CD4-positive, alpha-beta T cell (primary cell): Measurements from ENCODE around the gene SLC9A2. TPM values are rescaled to one million over a fixed set of nuclear protein-coding genes. Genes with fewer than 3 reads are reported as not detected.

ENCODE experiments used
- ATAC-seq: fragments of 200-7000 bp; cut with Tn5 transposase; one replicate; pipeline ENCODE4 v1.10.0; 2022; ENCODE audit warnings: mild to moderate bottlenecking; ENCODE audit not compliant: poor library complexity
- CTCF ChIA-PET: fragments of 350-600 bp; sonication (Branson Sonifier 250); formaldehyde crosslinking; loops from one replicate; lab custom pipeline; 2021; ENCODE audit warnings: antibody characterized with exemption, inconsistent platforms; lab: Charles Lee
- POLR2A ChIA-PET: fragments of 350-600 bp; sonication (Branson Sonifier 250); formaldehyde crosslinking; loops from one replicate; lab custom pipeline; 2021; ENCODE audit warnings: antibody characterized with exemption, inconsistent platforms; lab: Charles Lee
- DNase-seq, 14 experiments: peaks; one replicate each; pipeline ENCODE4 v3.0.0-alpha.2; 2013 to 2020; ENCODE audit warnings: mixed read lengths in 2 of 14
- H3K27ac ChIP-seq, 2 donors: one replicate each; pipeline versions ENCODE4 v1.5.1 to v1.7.0; 2013; ENCODE audit warnings: low read length in 2 of 2, low read depth in 1 of 2, mild to moderate bottlenecking in 1 of 2
- H3K27me3 ChIP-seq, 2 experiments: 1 replicate in 1 of 2; 2 replicates in 1 of 2; pipeline versions ENCODE4 v1.6.1 to v1.7.0; 2013; ENCODE audit warnings: low read length in 2 of 2, control low read depth in 1 of 2, mild to moderate bottlenecking in 1 of 2, moderate library complexity in 1 of 2; ENCODE audit not compliant: insufficient read depth in 2 of 2, control insufficient read depth in 1 of 2
- H3K36me3 ChIP-seq: one replicate; pipeline ENCODE4 v1.6.1; 2013; ENCODE audit warnings: low read length, control low read depth; ENCODE audit not compliant: insufficient read depth
- H3K4me1 ChIP-seq: one replicate; pipeline ENCODE4 v1.6.1; 2013; ENCODE audit warnings: low read length, control low read depth; ENCODE audit not compliant: insufficient read depth
- H3K4me3 ChIP-seq: one replicate; pipeline ENCODE4 v1.5.1; 2013; ENCODE audit warnings: mild to moderate bottlenecking, low read length, moderate library complexity
- H3K9me3 ChIP-seq, 2 experiments: 1 replicate in 1 of 2; 2 replicates in 1 of 2; pipeline versions ENCODE4 v1.6.1 to v1.7.0; 2013; ENCODE audit warnings: low read length in 2 of 2, mild to moderate bottlenecking in 2 of 2, control low read depth in 1 of 2, moderate library complexity in 1 of 2; ENCODE audit not compliant: control insufficient read depth in 1 of 2, insufficient read depth in 1 of 2
- H3K27ac Mint-ChIP-seq: one replicate; pipeline ENCODE4 v1.8.0; 2020; ENCODE audit warnings: mixed read lengths
- H3K27me3 Mint-ChIP-seq: one replicate; pipeline ENCODE4 v1.8.0; 2021; ENCODE audit warnings: mixed read lengths
- H3K36me3 Mint-ChIP-seq: one replicate; pipeline ENCODE4 v1.8.0; 2021; ENCODE audit warnings: low read depth, mixed read lengths
- H3K4me1 Mint-ChIP-seq: one replicate; pipeline ENCODE4 v1.8.0; 2021; ENCODE audit warnings: low read depth, mixed read lengths
- H3K4me3 Mint-ChIP-seq: one replicate; pipeline ENCODE4 v1.8.0; 2020; ENCODE audit warnings: mild to moderate bottlenecking, mixed read lengths
- H3K9me3 Mint-ChIP-seq: one replicate; pipeline ENCODE4 v1.8.0; 2020; ENCODE audit warnings: mixed read lengths
- CTCF ChIP-seq: fragments of 200-600 bp; IDR thresholded peaks from one replicate; pipeline ENCODE4 v1.8.0; 2022; ENCODE audit warnings: antibody characterized with exemption, mild to moderate bottlenecking
- intact Hi-C, 2 experiments: fragments of 100-400 bp; cut with DNase I in 1 of 2; cut with micrococcal nuclease in 1 of 2; formaldehyde crosslinking; loops; one replicate each; pipeline versions ENCODE4 v1.15.1 to v1.9.0; 2023 to 2025; cut with DNase I, micrococcal nuclease
- total RNA-seq, 174 experiments: library from RNA in 2 of 174; stranded (reverse) in 2 of 174; gene quantifications; one replicate each; pipeline ENCODE4 v1.2.3 and lab custom pipeline; 2021 to 2026

Gene SLC9A2
- total RNA-seq, 2 experiments from 2014 or later, result not detected

DNA sequence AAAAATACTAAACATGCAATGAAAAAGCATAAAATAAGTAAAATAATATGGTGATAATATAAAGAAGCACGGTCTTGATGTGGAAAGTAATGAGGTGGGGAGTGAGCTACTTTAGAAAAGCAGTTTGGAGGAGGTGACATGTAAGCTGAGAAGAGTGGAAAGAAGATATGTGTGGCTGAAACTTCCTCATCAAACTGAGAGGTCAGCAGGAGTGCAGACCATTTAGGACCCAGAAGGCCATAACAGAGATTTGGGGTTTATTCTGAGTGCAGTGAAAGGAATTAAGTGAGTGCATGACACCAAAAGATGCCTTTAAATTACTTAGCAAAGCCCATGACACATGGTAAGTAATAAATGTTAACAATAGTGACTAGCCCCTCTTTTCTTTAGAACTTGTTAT is 118.1 kb downstream of the SLC9A2 start:
- peak overlapping the region; percentile 91 for H3K27ac Mint-ChIP-seq
- no peaks in the 10 kb centered on the region for H3K36me3 Mint-ChIP-seq
- no peaks in the 10 kb centered on the region for H3K36me3 ChIP-seq
- H3K4me3 Mint-ChIP-seq, result peak overlapping the region; percentile 98
- CTCF ChIA-PET, result interaction anchor here (1.1 to 2.0 kb wide), 4 partner anchors 11 to 69 kb away, joined by 3 to 8 read pairs (median 3); no protein-coding TSS in a partner anchor
- TF ChIP-seq CTCF, result no peak
- no peaks in the 10 kb centered on the region for H3K27me3 ChIP-seq
- POLR2A ChIA-PET, result interaction anchor here (1.0 to 1.4 kb wide), 3 partner anchors 13 to 24 kb away, joined by 3 to 5 read pairs (median 3); partner anchors contain the start of gene TMEM182
- H3K4me3 ChIP-seq, result peak overlapping the region; percentile 75
- no peaks in the 10 kb centered on the region for H3K9me3 Mint-ChIP-seq
- peak overlapping the region in 1 of 2 donors; percentile 48 for H3K27ac ChIP-seq
- ATAC-seq, result no peak
- H3K4me1 ChIP-seq, result peaks cover 23% of the 10 kb centered on the region
- peaks cover 54% of the 10 kb centered on the region for H3K4me1 Mint-ChIP-seq
- H3K27me3 Mint-ChIP-seq, result no peaks in the 10 kb centered on the region
- intact Hi-C loops, result no loop called here
- DNase-seq, result no peak
- H3K9me3 ChIP-seq, result no peaks in the 10 kb centered on the region

DNA sequence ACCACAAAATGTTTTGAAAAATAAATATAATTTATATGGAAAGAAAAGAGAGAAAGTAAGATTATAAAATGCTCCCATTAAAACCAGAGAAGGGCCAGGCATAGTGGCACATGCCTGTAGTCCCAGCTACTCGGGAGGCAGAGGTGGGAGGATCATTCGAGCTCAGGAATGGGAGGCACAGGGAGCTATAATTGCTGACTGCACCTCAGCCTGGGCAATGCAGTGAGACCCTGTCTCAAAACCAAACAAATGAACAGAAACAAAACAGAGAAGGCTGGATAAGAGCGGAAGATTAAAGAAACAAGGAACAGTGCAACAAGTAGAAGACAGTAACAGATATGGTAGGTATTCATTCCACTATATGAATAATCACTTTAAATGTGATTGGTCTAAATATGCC is 123.9 kb downstream of the SLC9A2 start:
- DNase-seq (no peak), ATAC-seq (no peak)
- H3K4me1 Mint-ChIP-seq, result no peaks in the 10 kb centered on the region
- no peaks in the 10 kb centered on the region for H3K4me1 ChIP-seq
- TF ChIP-seq CTCF, result no peak
- no peaks in the 10 kb centered on the region for H3K9me3 Mint-ChIP-seq
- no peak overlapping the region for H3K4me3 ChIP-seq
- H3K9me3 ChIP-seq, result no peaks in the 10 kb centered on the region
- ChIA-PET POLR2A (no interaction called here), CTCF (no interaction called here)
- no peaks in the 10 kb centered on the region for H3K27me3 Mint-ChIP-seq
- H3K36me3 ChIP-seq, result no peaks in the 10 kb centered on the region
- H3K4me3 Mint-ChIP-seq, result no peak overlapping the region
- no peaks in the 10 kb centered on the region for H3K36me3 Mint-ChIP-seq
- intact Hi-C loops, result no loop called here
- H3K27me3 ChIP-seq, result no peaks in the 10 kb centered on the region
- H3K27ac ChIP-seq, result no peak overlapping the region
- H3K27ac Mint-ChIP-seq, result no peak overlapping the region

GRCh38 chr2:102748107-102748506 is 128.8 kb downstream of the SLC9A2 start:
- Mint-ChIP-seq H3K36me3 (no peaks in the 10 kb centered on the region), H3K27ac (no peak overlapping the region), H3K9me3 (no peaks in the 10 kb centered on the region), H3K4me1 (no peaks in the 10 kb centered on the region), H3K4me3 (no peak overlapping the region), H3K27me3 (no peaks in the 10 kb centered on the region)
- intact Hi-C loops, result no loop called here
- Histone ChIP-seq H3K27ac (no peak overlapping the region), H3K36me3 (no peaks in the 10 kb centered on the region), H3K4me1 (no peaks in the 10 kb centered on the region), H3K9me3 (no peaks in the 10 kb centered on the region), H3K27me3 (no peaks in the 10 kb centered on the region), H3K4me3 (no peak overlapping the region)
- ATAC-seq (no peak), DNase-seq (no peak)
- POLR2A ChIA-PET, result no interaction called here
- TF ChIP-seq CTCF, result no peak
- CTCF ChIA-PET, result interaction anchor here (1.1 kb wide), 1 partner anchor 11 kb away, joined by 3 read pairs; a partner anchor contains a TSS
